GM19438 (cell line): ENCODE results near the gene JPT1.

Experiments used
- ATAC-seq: cut with Tn5 transposase; IDR thresholded peaks from one replicate; pipeline ENCODE4 v1.9.1; 2021; ENCODE audit warnings: low read depth; ENCODE audit not compliant: unreplicated experiment

Gene JPT1

GRCh38 chr17:75087558-75088453, 66.5 kb downstream of the JPT1 start, which contains the start of gene SLC16A5:
TSS of gene SLC16A5 (plus strand) at chr17:75087954. CDS start at chr17:75093637, 5,683 bp downstream.
- ATAC-seq = peak; percentile 67

DNA sequence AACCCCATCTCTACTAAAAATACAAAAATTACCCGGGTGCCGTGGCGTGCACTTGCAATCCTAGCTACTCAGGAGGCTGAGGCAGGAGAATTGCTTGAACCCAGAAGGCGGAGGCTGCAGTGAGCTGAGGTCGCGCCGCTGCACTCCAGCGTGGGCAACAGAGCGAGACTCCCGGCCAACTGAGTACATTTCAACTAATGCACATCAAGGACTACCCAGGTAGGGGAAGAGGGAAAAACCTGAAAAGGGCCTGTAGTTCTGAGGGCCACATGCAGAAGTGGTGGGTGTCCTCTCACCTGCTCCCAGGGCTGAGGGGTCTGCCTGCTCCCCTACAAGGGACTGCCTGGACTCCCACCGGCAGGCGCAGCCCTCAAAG, 67.1 kb downstream of the JPT1 start:
- no peak for ATAC-seq

GRCh38 chr17:75086496-75087181, 67.7 kb downstream of the JPT1 start:
- ATAC-seq = no peak
